Immature natural killer cell (primary cell): Measurements from ENCODE around the gene SDC3. TPM values are rescaled to one million over a fixed set of nuclear protein-coding genes. Genes with fewer than 3 reads are reported as not detected.

Experiments used
- DNase-seq, 3 donors: peaks; one replicate each; pipeline ENCODE4 v3.0.0; 2022; ENCODE audit warnings: mixed read lengths in 1 of 3
- H3K27ac Mint-ChIP-seq, 6 donors: one replicate each; pipeline ENCODE4 v1.8.0; 2020; ENCODE audit warnings: mixed read lengths in 6 of 6, mild to moderate bottlenecking in 5 of 6, inconsistent platforms in 4 of 6, moderate library complexity in 3 of 6
- H3K27me3 Mint-ChIP-seq, 3 donors: one replicate each; pipeline ENCODE4 v1.8.0; 2020 to 2021; ENCODE audit warnings: low read depth in 3 of 3, mild to moderate bottlenecking in 3 of 3, mixed read lengths in 3 of 3, moderate library complexity in 3 of 3, inconsistent platforms in 1 of 3
- H3K36me3 Mint-ChIP-seq, 3 donors: one replicate each; pipeline ENCODE4 v1.8.0; 2020; ENCODE audit warnings: mixed read lengths in 3 of 3, inconsistent platforms in 2 of 3, mild to moderate bottlenecking in 2 of 3
- H3K4me1 Mint-ChIP-seq, 2 donors: one replicate each; pipeline ENCODE4 v1.8.0; 2020; ENCODE audit warnings: inconsistent platforms in 2 of 2, mild to moderate bottlenecking in 2 of 2, mixed read lengths in 2 of 2, moderate library complexity in 1 of 2
- H3K4me3 Mint-ChIP-seq, 5 donors: one replicate each; pipeline ENCODE4 v1.8.0; 2020; ENCODE audit warnings: mild to moderate bottlenecking in 5 of 5, mixed read lengths in 5 of 5, inconsistent platforms in 3 of 5, moderate library complexity in 3 of 5
- H3K9me3 Mint-ChIP-seq, 6 donors: one replicate each; pipeline ENCODE4 v1.8.0; 2020; ENCODE audit warnings: mild to moderate bottlenecking in 6 of 6, mixed read lengths in 6 of 6, inconsistent platforms in 4 of 6, moderate library complexity in 3 of 6
- polyA plus RNA-seq, 3 donors: library from polyadenylated mRNA; unstranded; fragments of 300-500 nt; fragmentation: Illumina TruSeq; gene quantifications; one replicate each; pipeline ENCODE4 v1.2.3, GENCODE V29; 2021

SDC3 gene
- polyA plus RNA-seq, 3 donors from 2014 or later, result not detected

- Mint-ChIP-seq H3K9me3 (peaks cover 0 to 3% (median 0%) of the 10 kb centered on the region in 6 donors), H3K4me1 (peaks cover 13 to 16% of the 10 kb centered on the region in 2 donors), H3K36me3 (no peaks in the 10 kb centered on the region), H3K27ac (peak overlapping the region in 2 of 6 donors; percentile 62 to 65), H3K4me3 (peak overlapping the region; percentile 75 to 86 (median 80)), H3K27me3 (peaks cover 11 to 29% (median 21%) of the 10 kb centered on the region in 3 donors)
- DNase-seq, result no peak
Observed at GRCh38 chr1:30906631-30907441, 1.7 kb downstream of the SDC3 start.

GRCh38 chr1:30905916-30906620 is 2.5 kb downstream of the SDC3 start:
- Mint-ChIP-seq H3K36me3 (no peaks in the 10 kb centered on the region), H3K4me3 (peak overlapping the region in 4 of 5 donors; percentile 18 to 47 (median 41)), H3K27ac (no peak overlapping the region), H3K27me3 (peaks cover 11 to 30% (median 21%) of the 10 kb centered on the region in 3 donors), H3K4me1 (peaks cover 13 to 16% of the 10 kb centered on the region in 2 donors), H3K9me3 (peaks cover 0 to 3% (median 0%) of the 10 kb centered on the region in 6 donors)
- DNase-seq, result no peak

GRCh38 chr1:30905403-30905802 is 3.2 kb downstream of the SDC3 start:
- Mint-ChIP-seq H3K36me3 (no peaks in the 10 kb centered on the region), H3K4me3 (peak overlapping the region in 1 of 5 donors; percentile 36), H3K4me1 (peaks cover 13 to 16% of the 10 kb centered on the region in 2 donors), H3K27ac (no peak overlapping the region), H3K27me3 (peaks cover 10 to 26% (median 21%) of the 10 kb centered on the region in 3 donors), H3K9me3 (peaks cover 0 to 3% (median 0%) of the 10 kb centered on the region in 6 donors)
- DNase-seq, result no peak

GRCh38 chr1:30904962-30905335 is 3.6 kb downstream of the SDC3 start:
- H3K4me3 Mint-ChIP-seq, result no peak overlapping the region
- no peaks in the 10 kb centered on the region for H3K36me3 Mint-ChIP-seq
- peaks cover 13 to 16% of the 10 kb centered on the region in 2 donors for H3K4me1 Mint-ChIP-seq
- peaks cover 9 to 25% (median 20%) of the 10 kb centered on the region in 3 donors for H3K27me3 Mint-ChIP-seq
- peaks cover 0 to 3% (median 0%) of the 10 kb centered on the region in 6 donors for H3K9me3 Mint-ChIP-seq
- H3K27ac Mint-ChIP-seq, result no peak overlapping the region
- no peak for DNase-seq

GRCh38 chr1:30904191-30904961 is 4.2 kb downstream of the SDC3 start:
- peaks cover 0 to under 1% (median 0%) of the 10 kb centered on the region in 6 donors for H3K9me3 Mint-ChIP-seq
- peaks cover 10 to 11% of the 10 kb centered on the region in 2 donors for H3K4me1 Mint-ChIP-seq
- H3K27ac Mint-ChIP-seq, result peak overlapping the region in 1 of 6 donors; percentile 14
- DNase-seq, result no peak
- no peak overlapping the region for H3K4me3 Mint-ChIP-seq
- peaks cover 5 to 20% (median 15%) of the 10 kb centered on the region in 3 donors for H3K27me3 Mint-ChIP-seq
- H3K36me3 Mint-ChIP-seq, result no peaks in the 10 kb centered on the region

GRCh38 chr1:30903343-30904034 is 5.1 kb downstream of the SDC3 start:
- Mint-ChIP-seq H3K27ac (no peak overlapping the region), H3K9me3 (no peaks in the 10 kb centered on the region), H3K27me3 (peaks cover 5 to 19% (median 11%) of the 10 kb centered on the region in 3 donors), H3K4me1 (peaks cover 6% of the 10 kb centered on the region in 2 donors), H3K36me3 (no peaks in the 10 kb centered on the region), H3K4me3 (no peak overlapping the region)
- DNase-seq, result no peak

- DNase-seq, result no peak
- H3K36me3 Mint-ChIP-seq, result no peaks in the 10 kb centered on the region
- H3K9me3 Mint-ChIP-seq, result no peaks in the 10 kb centered on the region
- peaks cover 4 to 18% (median 13%) of the 10 kb centered on the region in 3 donors for H3K27me3 Mint-ChIP-seq
- no peak overlapping the region for H3K4me3 Mint-ChIP-seq
- peaks cover 5 to 6% of the 10 kb centered on the region in 2 donors for H3K4me1 Mint-ChIP-seq
- no peak overlapping the region for H3K27ac Mint-ChIP-seq
Observed at GRCh38 chr1:30902593-30903290, 5.8 kb downstream of the SDC3 start.

- DNase-seq, result no peak
- Mint-ChIP-seq H3K36me3 (no peaks in the 10 kb centered on the region), H3K27ac (no peak overlapping the region), H3K4me3 (no peak overlapping the region), H3K27me3 (peaks cover 3 to 12% (median 6%) of the 10 kb centered on the region in 3 donors), H3K9me3 (no peaks in the 10 kb centered on the region), H3K4me1 (no peaks in the 10 kb centered on the region)
Observed at GRCh38 chr1:30901798-30902581, 6.6 kb downstream of the SDC3 start.

GRCh38 chr1:30900931-30901560 is 7.5 kb downstream of the SDC3 start:
- Mint-ChIP-seq H3K36me3 (no peaks in the 10 kb centered on the region), H3K27ac (no peak overlapping the region), H3K4me1 (no peaks in the 10 kb centered on the region), H3K27me3 (peaks cover 3 to 9% (median 8%) of the 10 kb centered on the region in 3 donors), H3K4me3 (no peak overlapping the region), H3K9me3 (no peaks in the 10 kb centered on the region)
- DNase-seq, result no peak

- DNase-seq, result no peak
- H3K4me3 Mint-ChIP-seq, result no peak overlapping the region
- H3K27me3 Mint-ChIP-seq, result peaks cover 1 to 10% (median 7%) of the 10 kb centered on the region in 3 donors
- no peaks in the 10 kb centered on the region for H3K36me3 Mint-ChIP-seq
- H3K27ac Mint-ChIP-seq, result no peak overlapping the region
- H3K4me1 Mint-ChIP-seq, result no peaks in the 10 kb centered on the region
- no peaks in the 10 kb centered on the region for H3K9me3 Mint-ChIP-seq
Observed at GRCh38 chr1:30900486-30900885, 8.1 kb downstream of the SDC3 start.

- H3K27ac Mint-ChIP-seq, result no peak overlapping the region
- H3K36me3 Mint-ChIP-seq, result no peaks in the 10 kb centered on the region
Observed at GRCh38 chr1:30899577-30900389, 8.8 kb downstream of the SDC3 start.

More at GRCh38 chr1:30899577-30900389, 8.8 kb downstream of the SDC3 start:
- Mint-ChIP-seq H3K9me3 (no peaks in the 10 kb centered on the region), H3K27me3 (peaks cover 1 to 10% (median 7%) of the 10 kb centered on the region in 3 donors), H3K4me3 (no peak overlapping the region), H3K4me1 (no peaks in the 10 kb centered on the region)
- DNase-seq, result no peak
